IMR-90 (cell line): ENCODE data around the gene PLA2G4E. TPM values are rescaled to one million over a fixed set of nuclear protein-coding genes. Genes with fewer than 3 reads are reported as not detected.

Experiments
- ATAC-seq: fragments of 200-7000 bp; cut with Tn5 transposase; 2 replicates; pipeline ENCODE4 v1.9.1; 2020; ENCODE audit warnings: low read depth, mild to moderate bottlenecking, moderate library complexity
- BruUV-seq: library from RNA; stranded (reverse); fragments of 400-500 nt; replicated peaks from 2 replicates; lab custom pipeline; 2021; lab: Mats Ljungman, UMichigan
- CTCF ChIA-PET: fragments of 300-600 bp; formaldehyde crosslinking; extraction: SDS; loops from one replicate; lab custom pipeline; 2021; ENCODE audit warnings: antibody characterized with exemption; lab: Yijun Ruan, JAX
- POLR2A ChIA-PET: fragments of 300-600 bp; sonication (Branson Sonifier 250); formaldehyde crosslinking; loops from one replicate; lab custom pipeline; 2022; ENCODE audit warnings: antibody characterized with exemption; ENCODE audit not compliant: unreplicated experiment; lab: Charles Lee
- DNase-seq: peaks from one replicate; pipeline ENCODE4 v3.0.0; 2013
- H2AFZ ChIP-seq: replicated peaks from 2 replicates; pipeline ENCODE3; 2013; ENCODE audit warnings: low read length, mild to moderate bottlenecking; ENCODE audit not compliant: poor library complexity
- H2AK5ac ChIP-seq: 2 replicates; pipeline ENCODE4 v1.6.1; 2013; ENCODE audit warnings: low read depth, low read length, inconsistent platforms
- H2AK9ac ChIP-seq: replicated peaks from 2 replicates; pipeline ENCODE3; 2013; ENCODE audit warnings: mild to moderate bottlenecking, low read depth, low read length, moderate library complexity; ENCODE audit not compliant: poor library complexity
- H2BK120ac ChIP-seq: 2 replicates; pipeline ENCODE4 v1.6.1; 2013; ENCODE audit warnings: low read depth, low read length, inconsistent platforms
- H2BK15ac ChIP-seq: 3 replicates; pipeline ENCODE4 v1.6.1; 2013; ENCODE audit warnings: low read depth, low read length, inconsistent platforms
- H2BK20ac ChIP-seq: 2 replicates; pipeline ENCODE4 v1.6.1; 2013; ENCODE audit warnings: low read depth, mild to moderate bottlenecking, inconsistent platforms, low read length, moderate library complexity
- H2BK5ac ChIP-seq: 2 replicates; pipeline ENCODE4 v1.6.1; 2013; ENCODE audit warnings: mild to moderate bottlenecking, low read depth, low read length, inconsistent platforms; ENCODE audit not compliant: poor library complexity, severe bottlenecking
- H3K14ac ChIP-seq: replicated peaks from 2 replicates; pipeline ENCODE4 v1.6.1; 2013; ENCODE audit warnings: low read depth, low read length, inconsistent platforms
- H3K18ac ChIP-seq: 2 replicates; pipeline ENCODE4 v1.6.1; 2013; ENCODE audit warnings: low read depth, low read length, control low read depth
- H3K23ac ChIP-seq: 2 replicates; pipeline ENCODE4 v1.6.1; 2013; ENCODE audit warnings: low read depth, low read length, inconsistent platforms
- H3K27ac ChIP-seq: 2 replicates; pipeline ENCODE4 v1.5.1; 2013; ENCODE audit warnings: mild to moderate bottlenecking, control low read depth, low read length; ENCODE audit not compliant: insufficient read depth
- H3K27me3 ChIP-seq: 2 replicates; pipeline ENCODE4 v1.6.1; 2013; ENCODE audit warnings: low read length; ENCODE audit not compliant: control insufficient read depth, insufficient read depth
- H3K36me3 ChIP-seq: 2 replicates; pipeline ENCODE4 v1.6.1; 2013; ENCODE audit warnings: low read length, mixed read lengths; ENCODE audit not compliant: control insufficient read depth, insufficient read depth
- H3K4ac ChIP-seq: 2 replicates; pipeline ENCODE4 v1.6.1; 2013; ENCODE audit warnings: low read depth, low read length, inconsistent platforms
- H3K4me1 ChIP-seq: 2 replicates; pipeline ENCODE4 v1.6.1; 2013; ENCODE audit warnings: low read length, mixed read lengths; ENCODE audit not compliant: control insufficient read depth, insufficient read depth
- H3K4me2 ChIP-seq: 2 replicates; pipeline ENCODE4 v1.6.1; 2013; ENCODE audit warnings: low read depth, mild to moderate bottlenecking, control low read depth, low read length, moderate library complexity
- H3K4me3 ChIP-seq: 2 replicates; pipeline ENCODE4 v1.5.1; 2013; ENCODE audit warnings: low read depth, mild to moderate bottlenecking, control low read depth, low read length, moderate library complexity; ENCODE audit not compliant: insufficient read depth
- H3K56ac ChIP-seq: 2 replicates; pipeline ENCODE4 v1.6.1; 2013; ENCODE audit warnings: low read length, inconsistent platforms; ENCODE audit not compliant: insufficient read depth; ENCODE audit errors: extremely low read depth
- H3K79me1 ChIP-seq, 2 experiments: 2 replicates each; pipeline ENCODE4 v1.6.1; 2013; ENCODE audit warnings: low read length in 2 of 2, inconsistent platforms in 1 of 2, low read depth in 1 of 2
- H3K9ac ChIP-seq: 2 replicates; pipeline ENCODE4 v1.6.1; 2013; ENCODE audit warnings: low read depth, low read length, control low read depth
- H3K9me1 ChIP-seq: 2 replicates; pipeline ENCODE4 v1.6.1; 2013; ENCODE audit warnings: low read length, inconsistent platforms; ENCODE audit not compliant: insufficient read depth
- H3K9me3 ChIP-seq: 2 replicates; pipeline ENCODE4 v1.6.1; 2013; ENCODE audit warnings: low read length; ENCODE audit not compliant: control insufficient read depth, insufficient read depth
- H4K20me1 ChIP-seq: 2 replicates; pipeline ENCODE4 v1.6.1; 2013; ENCODE audit warnings: low read length, inconsistent platforms; ENCODE audit not compliant: insufficient read depth
- H4K5ac ChIP-seq: 2 replicates; pipeline ENCODE4 v1.6.1; 2013; ENCODE audit warnings: mild to moderate bottlenecking, low read depth, low read length, control low read depth
- H4K8ac ChIP-seq, 2 experiments: 2 replicates each; pipeline ENCODE4 v1.6.1; 2013; ENCODE audit warnings: low read depth in 2 of 2, low read length in 2 of 2, control low read depth in 1 of 2, inconsistent platforms in 1 of 2
- H4K91ac ChIP-seq: 2 replicates; pipeline ENCODE4 v1.6.1; 2013; ENCODE audit warnings: low read depth, low read length, inconsistent platforms; ENCODE audit not compliant: insufficient read depth
- CTCF ChIP-seq: conservative IDR thresholded peaks from 2 replicates; pipeline ENCODE4 v1.5.1; 2012; ENCODE audit warnings: mild to moderate bottlenecking, low read depth, low read length, improper control_type of control experiment
- NFE2L2 ChIP-seq: fragments of 150-350 bp; IDR thresholded peaks from 2 replicates; pipeline ENCODE4 v1.6.1; 2016; ENCODE audit warnings: low read depth, mild to moderate bottlenecking, low read length
- POLR2A ChIP-seq: IDR thresholded peaks from 2 replicates; pipeline ENCODE4 v1.6.1; 2012; ENCODE audit warnings: mild to moderate bottlenecking, low read depth, low read length
- SMC3 ChIP-seq: fragments of 150-350 bp; IDR thresholded peaks from 2 replicates; pipeline ENCODE4 v1.6.1; 2016; ENCODE audit warnings: low read depth, mild to moderate bottlenecking, antibody characterized with exemption, low read length, moderate library complexity
- USF2 ChIP-seq: fragments of 150-350 bp; IDR thresholded peaks from 2 replicates; pipeline ENCODE4 v1.6.1; 2017; ENCODE audit warnings: mild to moderate bottlenecking, antibody characterized with exemption, low read length, low read depth
- WGBS, 2 experiments: methylation state at CpG; one replicate each; pipeline versions ENCODE4 v1.1.5 to v1.1.7; 2013; ENCODE audit warnings: missing lambda C conversion rate in 2 of 2; ENCODE audit not compliant: insufficient read length in 1 of 2; ENCODE audit errors: extremely low coverage in 2 of 2; 5-methylcytosine and 5-hydroxymethylcytosine counted together
- dilution Hi-C: fragments of 300-500 bp; cut with HindIII; formaldehyde crosslinking; loops from one replicate; pipeline ENCODE4 v1.14.3; 2018; ENCODE audit warnings: low sequenced_read_pairs; ENCODE audit not compliant: unreplicated experiment
- in situ Hi-C: fragments of 300-500 bp; cut with MboI; formaldehyde crosslinking; loops from 3 replicates; pipeline ENCODE4 v1.14.3; 2019; ENCODE audit warnings: low sequenced_read_pairs, inconsistent platforms, mixed read lengths
- intact Hi-C: fragments of 100-400 bp; cut with micrococcal nuclease; formaldehyde crosslinking; loops from 2 replicates; pipeline ENCODE4 v1.10.0; 2022
- polyA plus RNA-seq, 3 experiments: library from polyadenylated mRNA; depleted of rRNA; stranded (reverse); fragments of >200 nt; gene quantifications; 2 replicates each; pipeline ENCODE4 v1.2.3, GENCODE V29; 2012; ENCODE audit warnings: low replicate concordance in 1 of 3
- total RNA-seq: library from RNA; depleted of rRNA; stranded (reverse); fragments of >200 nt; gene quantifications from 2 replicates; pipeline ENCODE4 v1.2.3, GENCODE V29; 2012

The PLA2G4E gene
- total and polyA plus RNA-seq, 2 of the 4 experiments (the other 2 are of a cell fraction): not detected

- Histone ChIP-seq H3K27ac (no peak overlapping the region), H3K4ac (no peak overlapping the region), H2BK15ac (no peak overlapping the region), H3K9me3 (no peaks in the 10 kb centered on the region), H2BK120ac (no peak overlapping the region), H3K14ac (no peak overlapping the region), H3K18ac (no peak overlapping the region), H4K91ac (no peak overlapping the region), H2AK9ac (no peak overlapping the region), H3K79me1 (no peaks in the 10 kb centered on the region), H3K23ac (no peak overlapping the region), H2BK5ac (no peak overlapping the region), H3K36me3 (no peaks in the 10 kb centered on the region), H3K4me3 (no peak overlapping the region), H2AK5ac (no peak overlapping the region), H4K8ac (no peak overlapping the region), H2BK20ac (no peak overlapping the region), H3K9me1 (no peaks in the 10 kb centered on the region), H4K5ac (no peak overlapping the region), H3K27me3 (peaks cover 35% of the 10 kb centered on the region; the same call in 1 of the 2 replicates), H2AFZ (peak overlapping the region; percentile 19), H3K4me2 (no peak overlapping the region), H3K4me1 (no peaks in the 10 kb centered on the region), H4K20me1 (no peaks in the 10 kb centered on the region), H3K9ac (no peak overlapping the region), H3K56ac (no peak overlapping the region)
- dilution Hi-C loops: no loop called here
- ChIA-PET CTCF (interaction anchor here (0.6 to 1.0 kb wide), 2 partner anchors 72 to 1792 kb away, joined by 3 read pairs; no protein-coding TSS in a partner anchor), POLR2A (no interaction called here)
- no CpG with 5 or more reads among the region's 3 CpGs for WGBS, 2 experiments
- in situ Hi-C loops: no loop called here
- DNase-seq: no peak
- TF ChIP-seq CTCF: no peak
- TF ChIP-seq SMC3: no peak
- no peak for TF ChIP-seq USF2
- TF ChIP-seq POLR2A: no peak
- no peak for TF ChIP-seq NFE2L2
- BruUV-seq: no TSS peak
- ATAC-seq: no peak
- intact Hi-C loops: no loop called here
Observed at GRCh38 chr15:41990691-41991090, 30.2 kb downstream of the PLA2G4E start.
